GM19035 (cell line): Measurements from ENCODE around the gene LYRM4.

Experiments
- ATAC-seq: cut with Tn5 transposase; IDR thresholded peaks from one replicate; pipeline ENCODE4 v1.9.1; 2021; ENCODE audit not compliant: unreplicated experiment

The LYRM4 gene

DNA sequence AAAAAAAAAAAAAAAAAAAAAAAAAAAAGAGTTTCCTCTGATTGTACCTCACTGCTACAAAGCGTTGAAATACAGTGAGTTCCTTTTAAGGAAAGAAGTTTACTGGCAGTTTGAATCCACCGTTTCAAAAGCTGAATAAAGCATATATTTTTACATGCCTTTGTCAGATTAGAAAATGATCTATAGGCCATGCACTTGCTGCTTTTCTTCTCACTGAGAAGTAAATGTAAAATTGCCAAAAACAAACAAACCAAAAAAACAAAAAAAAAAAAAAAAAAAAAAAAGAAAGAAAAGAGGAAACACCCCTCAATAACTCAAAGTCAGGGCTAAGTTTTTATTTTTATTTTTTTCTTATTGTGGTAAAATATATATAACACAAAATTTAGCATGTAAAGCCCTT is 81.9 kb downstream of the LYRM4 start:
- ATAC-seq, result no peak

DNA sequence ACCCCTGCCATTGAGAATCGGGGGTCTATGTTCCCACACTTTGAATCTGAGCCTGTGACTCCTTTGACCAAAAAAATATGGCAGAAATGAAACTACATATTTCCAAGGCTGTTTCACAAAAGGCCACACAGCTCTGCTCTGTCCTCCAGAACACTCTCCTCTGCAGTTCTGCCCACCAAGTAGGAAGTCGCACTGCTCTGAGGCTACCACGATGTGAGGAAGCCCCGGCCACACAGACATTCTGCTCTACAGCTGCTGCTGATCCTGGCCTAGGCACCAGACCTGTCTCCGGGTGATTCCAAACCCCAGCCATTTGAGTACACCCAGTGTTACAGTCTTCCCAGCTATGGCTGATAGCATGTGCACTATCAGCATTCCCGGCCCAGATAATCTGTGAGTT is 85.1 kb downstream of the LYRM4 start:
- ATAC-seq, result no peak

DNA sequence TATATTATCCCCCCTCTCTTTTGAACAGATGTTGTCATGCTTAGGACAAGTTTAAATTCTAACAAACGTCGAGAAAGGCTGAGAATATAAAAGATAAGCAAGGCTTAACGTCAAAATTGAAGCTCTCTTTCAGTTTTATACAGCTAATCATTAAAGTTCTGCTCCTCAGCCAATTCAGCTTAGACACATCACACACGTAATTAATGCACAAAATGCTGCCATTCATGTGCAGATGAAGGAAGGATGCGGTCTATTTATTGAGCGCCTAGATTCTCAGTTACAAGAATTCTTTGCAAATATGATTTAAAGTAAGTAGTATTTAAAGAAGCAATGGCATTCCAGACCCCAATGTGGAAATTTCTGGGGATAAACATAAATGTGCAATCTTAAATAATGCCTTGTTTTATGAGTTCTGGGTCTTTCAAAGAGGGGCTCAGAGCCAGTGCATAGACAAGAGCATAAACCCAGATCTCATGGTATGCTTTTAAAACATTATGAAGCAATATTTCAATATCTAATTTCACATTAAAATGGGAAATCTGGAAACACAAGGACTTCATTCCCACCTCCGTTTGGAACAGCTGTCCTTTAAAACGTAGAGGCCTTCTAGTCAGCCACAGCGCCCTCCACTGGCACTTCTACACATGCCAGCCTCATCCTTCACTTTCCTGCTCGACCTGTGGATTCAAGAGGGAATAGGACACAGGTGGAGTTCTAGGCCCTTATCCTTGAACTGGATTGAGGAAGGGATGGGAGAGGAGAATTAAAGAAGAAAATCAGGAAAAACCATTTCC is 85.8 kb downstream of the LYRM4 start:
- no peak for ATAC-seq

DNA sequence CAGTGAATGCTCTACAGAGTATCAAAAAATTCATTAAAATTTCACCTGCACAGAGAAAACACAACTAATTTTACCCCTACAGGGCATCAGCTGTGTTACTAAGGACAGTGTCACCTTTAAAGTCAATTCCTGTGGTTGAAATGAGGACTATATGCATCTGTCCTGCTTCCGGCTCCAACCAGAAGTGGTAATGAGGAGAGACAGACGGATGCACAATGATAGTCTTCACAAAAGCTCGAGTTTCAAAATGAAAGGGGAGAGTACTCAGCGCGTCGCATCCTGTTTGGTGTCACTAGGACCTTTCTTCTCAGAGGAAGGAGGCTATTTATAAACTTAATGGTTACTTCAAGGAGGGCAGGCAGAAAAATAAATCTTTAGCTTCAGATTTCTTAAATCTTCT is 86.5 kb downstream of the LYRM4 start:
- peak; percentile 98 for ATAC-seq

DNA sequence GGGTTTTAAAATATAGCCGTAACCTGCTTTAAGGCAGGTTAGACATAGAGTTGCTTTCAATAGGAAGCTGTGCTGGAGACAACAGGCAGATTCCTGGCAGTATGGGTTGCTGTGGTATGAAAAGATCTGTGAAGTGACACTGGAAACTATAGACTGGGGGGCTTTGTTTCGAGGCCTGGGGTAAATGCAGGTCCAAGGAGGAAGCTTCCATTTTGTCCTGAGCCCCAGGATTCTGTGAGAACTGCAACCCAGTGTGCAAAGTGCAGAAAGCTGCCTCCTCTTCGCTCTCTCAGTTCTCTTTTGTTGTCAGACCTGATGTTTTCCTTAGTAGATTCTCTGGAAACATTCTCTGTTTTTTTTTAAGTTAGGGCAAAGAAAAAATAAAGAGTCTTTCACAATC is 86.9 kb downstream of the LYRM4 start:
- peak; percentile 28 for ATAC-seq

DNA sequence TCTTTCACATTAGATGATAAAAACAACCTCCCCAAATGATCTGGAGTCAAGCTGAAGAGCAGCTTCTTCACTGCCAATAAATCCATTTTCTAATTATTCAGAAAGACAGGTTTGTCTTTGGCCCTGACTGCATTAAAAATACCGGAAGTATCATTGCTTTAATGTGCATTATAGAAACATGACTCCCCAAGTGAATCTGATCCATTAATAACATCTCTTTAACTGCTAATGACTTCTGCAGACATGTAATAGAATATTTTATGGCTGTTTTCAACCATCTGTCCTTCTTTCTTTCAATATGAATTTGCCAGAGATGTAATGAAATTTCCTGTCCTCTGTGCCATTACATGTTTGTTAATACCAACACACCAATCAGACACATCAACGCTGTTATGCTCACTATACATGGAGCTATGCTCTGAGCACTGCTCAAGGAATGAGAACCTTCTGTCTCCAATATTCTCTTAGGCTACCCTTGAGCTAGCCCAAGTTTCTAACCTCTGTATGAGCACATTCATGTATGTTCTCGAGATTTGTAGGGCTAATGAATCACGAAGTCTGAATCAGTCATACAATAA is 87.8 kb downstream of the LYRM4 start:
- ATAC-seq, result no peak

DNA sequence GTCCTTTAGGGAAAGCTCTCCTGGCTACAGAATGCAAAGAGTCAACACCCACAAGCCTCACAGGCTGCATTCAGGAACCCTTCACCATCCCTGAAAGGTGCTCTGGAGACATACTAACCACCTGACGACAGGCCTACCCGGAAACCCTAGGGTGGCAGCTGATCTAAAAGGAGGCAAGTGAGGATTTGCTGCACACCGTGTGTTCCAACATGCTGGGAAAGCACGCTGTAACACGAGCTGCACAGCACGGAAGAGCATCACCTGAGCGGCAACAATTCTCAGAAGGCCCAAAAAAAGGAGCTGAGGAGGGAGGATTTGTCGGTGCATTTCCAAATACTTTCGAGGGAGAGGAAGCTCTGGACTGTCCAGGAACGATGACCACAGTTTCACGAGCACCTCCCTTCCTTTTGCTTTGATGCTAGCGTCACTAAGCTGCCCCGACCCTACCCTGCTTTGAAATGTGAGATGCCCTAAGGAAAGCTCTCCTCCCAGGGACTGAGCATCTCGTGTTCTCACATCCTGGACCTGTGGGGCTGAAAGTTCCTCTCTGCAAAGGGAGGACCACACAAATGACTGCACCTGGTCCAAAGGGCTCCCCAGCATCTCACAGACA is 88.6 kb downstream of the LYRM4 start:
- no peak for ATAC-seq

DNA sequence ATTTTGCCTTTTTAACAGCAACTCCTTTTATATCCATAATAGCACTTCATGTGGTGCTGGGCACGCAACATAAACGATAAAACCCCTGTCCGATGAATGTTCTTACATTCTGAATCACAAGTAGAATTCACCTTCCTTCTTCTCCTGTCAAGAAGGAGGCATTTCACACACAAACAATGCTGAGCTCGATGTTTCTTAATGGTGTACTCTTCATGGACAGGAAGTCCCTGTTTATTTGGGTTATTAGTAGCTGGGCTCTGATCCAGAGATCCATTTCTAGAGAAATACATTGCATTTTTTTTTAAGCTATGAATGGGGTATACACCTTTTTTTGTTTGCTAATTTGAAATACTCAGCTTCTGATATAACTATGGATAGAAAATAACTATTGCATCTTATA is 93.2 kb downstream of the LYRM4 start:
- no peak for ATAC-seq

DNA sequence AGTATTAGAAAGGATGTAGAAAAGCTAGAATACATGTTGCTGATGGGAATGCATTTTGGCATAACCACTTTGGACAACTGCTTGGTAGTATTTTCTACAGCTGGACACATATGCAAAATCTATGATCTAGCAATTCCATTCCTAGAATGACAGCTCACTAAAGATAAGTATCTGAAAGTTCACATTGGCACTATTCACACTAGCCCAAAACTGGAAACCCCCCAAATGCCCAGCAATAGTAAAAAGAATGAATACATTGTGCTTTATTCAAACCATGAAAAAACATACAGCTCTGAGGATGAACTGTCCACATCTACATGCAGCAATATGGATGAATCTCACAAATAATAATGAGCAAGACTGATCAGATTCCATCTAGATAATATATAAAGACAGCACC is 96.7 kb downstream of the LYRM4 start:
- no peak for ATAC-seq

DNA sequence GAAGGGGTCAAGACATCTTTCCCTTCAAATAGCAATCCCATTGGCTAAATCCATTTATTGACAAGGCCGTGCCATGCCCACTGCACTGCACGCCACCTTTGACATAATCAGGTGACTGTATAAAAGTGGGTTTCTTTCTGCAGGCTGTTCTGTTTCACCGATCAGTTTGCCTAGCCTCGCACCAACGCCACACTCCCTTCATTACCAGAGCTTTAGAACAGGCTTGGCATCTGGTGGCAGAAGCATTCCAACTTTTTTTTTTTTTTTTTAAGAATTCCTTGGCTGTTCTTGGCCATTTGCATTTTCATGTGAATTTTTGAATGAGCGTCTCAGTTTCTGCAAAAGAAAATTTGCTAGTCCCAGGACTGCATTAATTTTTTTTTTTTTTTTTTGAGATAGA is 97.5 kb downstream of the LYRM4 start:
- no peak for ATAC-seq

DNA sequence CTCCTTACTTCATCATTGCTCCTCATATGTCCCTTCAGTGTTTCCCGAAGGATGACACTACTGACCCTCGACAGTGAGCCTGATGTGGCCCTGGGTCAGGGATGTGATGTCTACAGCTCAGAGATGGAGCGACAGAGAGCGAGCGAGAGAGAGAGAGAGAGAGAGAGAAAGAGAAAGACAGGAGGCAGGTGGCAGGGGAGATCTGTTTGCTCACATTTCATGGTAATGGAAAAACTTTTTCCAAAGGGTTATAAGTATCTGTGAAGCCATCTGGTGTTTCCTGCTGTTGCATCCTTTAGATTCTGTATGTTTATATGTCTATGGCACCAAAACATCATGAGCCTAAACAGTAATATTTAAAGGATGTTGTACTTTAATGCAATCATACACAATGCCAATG is 98.4 kb downstream of the LYRM4 start:
- ATAC-seq, result no peak

DNA sequence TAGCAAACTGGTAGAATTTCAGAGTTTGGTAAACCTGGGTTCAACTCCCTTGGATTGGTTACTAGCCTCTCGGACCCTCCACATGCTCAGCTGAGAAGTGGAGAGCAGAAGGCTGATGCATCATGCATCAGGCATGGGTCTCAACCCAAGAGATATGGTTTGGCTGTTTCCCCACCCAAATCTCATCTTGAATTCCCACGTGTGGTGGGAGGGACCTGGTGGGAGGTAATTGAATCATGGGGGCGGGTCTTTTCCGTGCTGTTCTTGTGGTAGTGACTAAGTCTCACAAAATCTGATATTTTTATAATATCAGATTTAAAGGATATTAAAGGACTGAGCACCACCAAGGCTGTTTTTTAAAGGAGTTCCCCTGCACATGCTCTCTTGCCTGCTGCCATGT is 100.5 kb downstream of the LYRM4 start:
- no peak for ATAC-seq

DNA sequence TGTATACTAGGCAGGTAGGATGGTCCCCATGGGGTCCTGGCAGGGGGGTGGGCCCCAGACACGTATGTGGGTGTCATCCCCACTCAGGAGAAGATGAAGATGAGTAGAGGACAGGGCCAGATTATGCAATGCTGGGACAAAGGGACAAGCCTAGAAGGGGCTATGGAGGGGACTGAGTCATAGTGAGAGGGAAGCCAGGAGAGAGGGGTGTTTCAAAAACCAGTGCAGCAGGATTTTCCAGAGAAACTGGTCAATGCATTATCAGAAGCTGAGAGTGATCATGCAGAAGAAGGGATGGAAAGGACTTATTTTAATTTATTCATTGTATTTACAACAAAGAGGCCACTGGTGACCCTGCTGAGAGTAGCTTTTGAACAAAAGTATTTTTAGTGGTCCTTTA is 101.6 kb downstream of the LYRM4 start:
- no peak for ATAC-seq

DNA sequence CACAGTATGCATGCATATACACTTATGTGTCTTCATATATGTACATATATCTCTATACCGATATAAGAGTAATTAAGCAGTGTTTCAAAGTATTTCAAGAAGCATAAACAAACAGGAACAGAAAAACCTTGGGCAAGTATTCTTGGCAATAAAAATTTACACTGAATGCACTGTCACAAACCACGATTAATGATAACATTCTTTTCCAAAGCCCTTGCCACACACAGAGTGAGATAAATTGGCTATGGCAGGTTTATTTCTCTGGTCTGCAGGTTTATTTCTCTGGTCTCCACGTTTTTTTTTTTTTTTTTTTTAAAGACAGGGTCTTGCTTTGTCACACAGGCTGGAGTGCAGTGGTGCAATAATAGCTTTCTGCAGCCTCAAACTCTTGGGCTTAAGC is 102.6 kb downstream of the LYRM4 start:
- ATAC-seq, result no peak

DNA sequence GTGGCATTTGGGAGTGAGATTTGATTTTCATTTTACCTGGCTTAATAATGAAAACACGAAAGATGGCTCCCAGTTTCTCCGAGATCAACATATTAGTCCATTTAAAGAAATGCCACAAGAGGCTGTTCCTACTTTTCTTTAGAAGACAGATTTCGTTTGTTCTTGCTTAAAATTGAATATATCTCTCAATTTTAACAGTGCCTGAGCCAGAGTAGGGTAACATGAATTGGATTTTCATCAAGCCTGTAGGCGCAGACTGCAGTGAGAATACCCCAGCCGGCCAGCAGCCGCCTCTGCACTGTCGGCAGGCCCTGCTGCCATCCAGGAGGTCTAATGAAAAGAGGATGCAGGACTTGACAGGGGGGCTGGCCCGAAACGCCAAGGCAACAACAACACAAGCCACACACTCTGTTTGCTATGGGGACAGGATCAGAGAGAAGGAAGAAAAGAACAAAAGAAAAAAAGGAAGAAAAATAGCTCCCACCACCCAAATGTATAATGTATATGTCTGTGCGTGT is 103.1 kb downstream of the LYRM4 start:
- ATAC-seq, result no peak

DNA sequence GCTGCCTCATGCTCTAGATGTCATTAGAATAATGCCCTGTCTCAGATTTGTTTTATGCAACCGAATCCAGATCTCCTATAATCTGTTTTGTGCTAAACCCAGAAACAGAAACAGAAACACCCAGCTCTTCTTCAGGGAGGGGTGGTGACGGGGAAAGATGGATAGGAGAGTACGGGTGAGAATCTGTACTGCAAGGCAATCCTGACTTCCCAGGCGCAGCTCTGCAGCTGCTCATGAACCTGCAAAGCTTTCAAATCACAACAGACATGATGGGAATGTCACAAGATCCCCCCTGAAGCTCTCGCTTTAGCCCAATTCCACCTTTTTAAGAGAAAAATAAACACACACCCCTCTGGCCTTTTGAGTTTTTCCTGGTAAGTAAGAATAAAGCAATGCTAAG is 104.1 kb downstream of the LYRM4 start:
- ATAC-seq, result no peak

DNA sequence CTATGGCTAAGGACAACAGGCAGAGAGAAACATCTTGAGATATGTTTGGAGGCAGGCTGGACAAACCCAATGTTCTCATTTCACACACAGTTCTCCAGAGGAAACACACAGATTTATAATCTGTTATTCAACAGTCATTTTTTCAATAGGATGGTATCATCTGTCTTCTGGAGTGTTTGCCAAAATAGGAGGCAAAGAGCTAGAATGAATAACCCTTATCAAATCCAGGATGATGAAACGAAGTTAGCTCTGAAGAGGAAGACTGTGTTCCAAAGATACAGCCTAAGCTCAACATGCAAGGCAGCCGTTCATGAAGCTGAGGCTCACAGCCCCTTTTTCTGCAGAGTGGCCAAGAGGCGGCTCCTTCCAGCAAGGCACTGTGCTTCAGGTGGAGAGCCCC is 104.8 kb downstream of the LYRM4 start:
- ATAC-seq, result no peak

DNA sequence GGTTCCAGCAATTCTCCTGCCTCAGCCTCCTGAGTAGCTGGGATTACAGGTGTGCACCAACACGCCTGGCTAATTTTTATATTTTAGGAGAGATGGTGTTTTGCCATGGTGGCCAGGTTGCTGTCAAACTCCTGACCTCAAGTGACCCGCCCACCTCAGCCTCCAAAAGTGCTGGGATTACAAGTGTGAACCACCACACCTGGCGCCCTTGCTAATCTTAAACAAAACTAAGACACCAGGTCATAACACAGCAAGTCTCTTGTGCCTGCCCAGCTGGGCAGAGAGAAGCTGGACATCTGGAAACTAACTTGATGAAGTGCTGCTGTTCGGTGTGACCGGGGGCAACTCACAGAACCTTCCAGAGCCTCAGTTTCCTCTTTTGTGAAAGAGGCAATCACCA is 107.6 kb downstream of the LYRM4 start:
- ATAC-seq, result no peak

DNA sequence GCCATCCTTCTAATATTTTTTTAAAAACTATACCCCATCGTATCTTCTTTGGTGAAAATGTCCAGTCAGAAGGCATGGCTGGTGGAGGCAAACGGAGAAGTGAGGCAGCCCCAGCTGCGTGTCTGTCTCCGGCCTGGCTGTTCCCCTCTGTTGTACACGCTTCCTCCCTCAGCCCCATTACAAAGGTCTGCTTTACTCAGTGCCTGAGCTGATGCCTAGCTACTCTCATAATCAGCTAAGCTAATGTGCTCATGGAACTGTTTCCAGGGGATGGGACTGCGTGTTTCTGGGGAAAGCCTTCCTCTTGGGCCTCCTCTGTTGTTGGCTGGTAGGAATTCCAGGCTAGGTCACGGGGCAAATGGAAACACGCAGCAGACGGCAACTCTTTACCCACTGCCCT is 108.3 kb downstream of the LYRM4 start:
- no peak for ATAC-seq

DNA sequence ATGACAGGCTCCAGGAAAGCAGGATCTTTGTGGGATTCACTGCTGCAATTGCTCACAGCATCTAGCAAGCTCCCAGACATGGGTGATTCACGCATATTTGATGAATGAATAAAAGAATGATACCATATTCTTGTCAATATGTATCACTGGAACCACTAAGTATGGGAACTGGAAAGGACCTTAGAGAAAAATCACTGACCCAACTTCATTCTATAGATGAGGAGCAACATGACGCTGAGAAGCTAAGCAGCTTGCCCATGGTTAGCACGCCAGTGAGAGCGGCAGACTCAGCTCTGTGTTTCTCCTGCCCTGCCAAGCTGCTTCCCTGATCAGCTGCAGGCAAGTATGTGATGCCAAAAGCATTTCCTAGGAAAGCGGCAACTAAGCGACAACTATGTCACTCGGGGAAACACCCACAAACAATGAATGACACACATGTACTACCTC is 108.8 kb downstream of the LYRM4 start:
- ATAC-seq, result no peak

DNA sequence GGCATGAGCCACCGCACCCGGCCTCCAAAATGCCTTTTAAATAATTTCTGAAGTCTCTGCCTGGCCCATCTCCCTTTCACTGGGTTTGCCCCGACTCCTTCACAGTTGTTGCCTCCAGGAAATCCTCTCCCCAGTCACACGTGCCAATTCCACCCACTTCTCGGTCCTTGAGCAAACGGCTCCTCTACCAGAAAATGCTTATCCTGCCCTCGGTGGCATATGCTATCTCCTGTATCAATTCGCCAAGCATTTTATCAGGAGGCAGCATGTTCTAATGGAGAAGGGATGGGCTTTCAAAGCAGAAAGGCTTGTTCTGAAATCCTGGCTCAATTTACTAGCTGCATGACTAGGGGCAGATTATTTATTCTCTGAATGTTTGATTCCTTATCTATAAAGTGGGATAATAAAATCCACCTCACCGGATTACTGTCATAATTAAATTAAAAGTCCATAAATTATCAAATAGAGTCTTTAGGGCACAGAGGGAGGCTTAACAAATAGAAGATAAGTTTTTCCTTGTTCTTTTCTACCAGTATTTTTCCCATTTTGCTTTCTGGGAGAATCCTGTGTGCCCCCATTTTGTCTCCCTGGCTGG is 109.3 kb downstream of the LYRM4 start:
- no peak for ATAC-seq

DNA sequence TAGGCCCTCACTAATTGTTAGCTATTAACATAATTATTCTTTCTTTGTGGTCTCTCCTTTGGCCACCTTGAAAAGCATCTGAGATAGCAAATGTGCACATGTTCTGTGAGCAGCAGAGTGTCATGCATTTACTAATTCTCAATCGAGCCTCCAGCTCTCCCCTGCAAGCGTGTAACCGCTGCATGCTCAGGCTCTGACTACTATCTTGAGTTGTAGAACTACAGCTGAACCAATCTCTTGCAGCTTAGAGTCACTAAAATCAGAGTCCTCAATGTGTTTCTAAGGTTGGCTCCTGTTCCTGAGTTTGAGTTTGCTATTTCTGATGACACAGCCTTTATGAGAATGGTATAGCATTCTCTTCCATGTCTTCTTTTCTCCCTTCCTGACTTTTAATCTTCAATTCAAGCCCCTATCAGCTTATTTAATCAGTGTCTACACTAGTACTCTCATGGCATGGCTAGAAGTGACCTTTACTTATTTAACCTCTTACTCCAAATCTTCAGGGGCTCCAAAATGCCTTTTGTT is 110.1 kb downstream of the LYRM4 start:
- ATAC-seq, result no peak
